GM19395 (cell line): Measurements from ENCODE around the gene FAM83C.

ENCODE experiments used
- ATAC-seq: cut with Tn5 transposase; IDR thresholded peaks from one replicate; pipeline ENCODE4 v1.9.1; 2021; ENCODE audit warnings: mild to moderate bottlenecking, moderate library complexity; ENCODE audit not compliant: unreplicated experiment

The FAM83C gene

DNA sequence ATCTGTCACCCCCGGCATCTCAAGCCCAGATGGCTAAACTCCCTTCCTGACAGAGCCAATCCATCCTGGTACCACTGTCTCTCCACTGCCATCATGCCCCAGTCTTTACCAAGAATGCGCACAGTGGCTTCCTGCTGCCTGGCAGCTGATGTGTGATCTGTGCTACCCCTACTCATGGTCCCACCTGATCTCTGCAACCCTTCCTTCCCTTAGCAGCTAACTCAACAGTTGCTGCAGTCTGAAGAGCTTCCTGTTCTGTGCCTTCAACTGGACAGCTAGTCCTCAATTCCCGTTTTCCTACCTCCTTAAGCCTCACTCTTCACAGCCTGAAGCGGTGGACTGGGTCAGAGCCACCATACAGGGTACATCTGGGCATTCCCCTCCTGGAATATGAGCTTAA is 7.6 kb upstream of the FAM83C start:
- ATAC-seq = no peak

DNA sequence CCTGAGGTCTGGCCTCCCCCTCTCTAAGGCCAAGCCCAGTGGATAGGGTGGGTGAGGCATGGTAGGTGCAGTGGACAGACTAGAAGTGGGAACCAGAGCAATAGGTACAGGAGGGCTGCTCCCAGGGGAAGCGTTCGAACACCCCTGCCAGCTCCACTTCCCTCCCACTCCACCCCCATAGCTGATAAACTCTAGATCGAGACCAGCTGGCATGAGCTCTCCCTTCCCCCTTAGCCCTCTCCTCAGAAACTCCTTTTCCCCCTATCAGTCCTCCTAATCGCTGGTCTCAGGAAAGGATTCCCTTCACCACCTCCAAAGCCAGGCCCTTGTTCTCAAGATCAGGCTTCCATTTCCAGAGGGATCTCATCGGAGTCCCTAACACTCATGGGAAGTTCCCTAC is 6.0 kb upstream of the FAM83C start:
- ATAC-seq = no peak

DNA sequence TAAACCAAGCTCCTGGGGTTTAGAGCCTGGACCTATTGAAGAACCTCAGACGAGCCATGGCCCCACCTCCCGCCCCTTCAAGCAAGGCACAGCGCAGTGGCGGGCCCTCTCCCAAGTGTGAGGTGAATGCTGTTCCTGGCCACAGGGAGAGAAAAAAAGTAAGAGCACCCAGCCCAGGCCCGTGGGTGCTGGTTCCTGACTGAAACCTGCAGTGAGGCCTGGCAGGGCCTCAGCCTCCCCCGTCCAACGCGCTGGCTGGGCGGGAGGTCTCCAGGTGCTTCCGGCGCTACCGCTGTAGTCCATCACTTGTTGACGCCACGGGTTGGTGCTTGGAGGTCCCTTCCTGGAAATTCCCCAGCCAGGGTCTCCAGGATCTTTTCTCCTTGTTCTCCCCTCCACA is 5.5 kb upstream of the FAM83C start:
- ATAC-seq = no peak

DNA sequence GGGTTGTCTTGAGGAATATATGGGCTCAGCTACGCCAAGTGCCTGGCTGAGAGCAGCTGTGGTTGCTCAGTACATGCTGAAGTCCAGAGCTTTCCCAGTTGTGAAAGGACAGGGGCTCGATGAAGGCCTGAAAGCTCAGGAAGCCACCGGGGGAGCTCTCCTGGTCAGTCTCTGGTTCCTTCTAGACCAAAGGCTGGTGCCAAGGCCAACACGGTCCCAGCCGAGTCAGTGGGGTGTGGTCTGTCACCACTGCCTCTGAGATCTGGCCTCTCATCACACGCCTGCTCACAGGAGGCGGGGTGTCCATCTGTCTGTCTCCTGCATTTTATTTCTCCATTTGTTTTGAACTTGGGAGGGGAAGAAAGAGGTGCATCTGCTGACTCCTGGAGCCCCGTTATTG is 4.9 kb upstream of the FAM83C start:
- ATAC-seq = no peak

DNA sequence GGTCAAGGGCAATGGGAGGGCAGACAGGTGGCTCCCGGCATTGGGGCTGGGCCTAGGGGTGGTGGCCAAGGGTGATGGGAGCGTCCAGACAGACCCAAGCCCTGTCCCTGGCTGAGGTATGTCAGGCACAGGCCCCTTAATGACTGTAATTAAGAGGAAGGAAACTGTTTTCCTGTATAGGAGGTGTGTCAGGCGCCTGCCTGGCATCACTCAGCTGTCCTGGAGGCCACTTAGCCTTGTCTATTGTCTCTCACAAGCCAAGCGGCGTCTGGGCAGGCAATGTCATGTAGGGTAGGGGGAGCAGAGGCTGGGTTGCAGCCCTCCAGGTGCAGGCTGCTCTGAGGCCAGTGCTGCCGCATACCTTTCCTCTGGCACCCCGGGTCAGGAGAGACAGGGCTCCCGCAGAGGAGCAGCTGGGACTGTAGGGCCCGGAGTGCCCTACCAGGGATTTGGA is 3.9 kb upstream of the FAM83C start:
- ATAC-seq = no peak

DNA sequence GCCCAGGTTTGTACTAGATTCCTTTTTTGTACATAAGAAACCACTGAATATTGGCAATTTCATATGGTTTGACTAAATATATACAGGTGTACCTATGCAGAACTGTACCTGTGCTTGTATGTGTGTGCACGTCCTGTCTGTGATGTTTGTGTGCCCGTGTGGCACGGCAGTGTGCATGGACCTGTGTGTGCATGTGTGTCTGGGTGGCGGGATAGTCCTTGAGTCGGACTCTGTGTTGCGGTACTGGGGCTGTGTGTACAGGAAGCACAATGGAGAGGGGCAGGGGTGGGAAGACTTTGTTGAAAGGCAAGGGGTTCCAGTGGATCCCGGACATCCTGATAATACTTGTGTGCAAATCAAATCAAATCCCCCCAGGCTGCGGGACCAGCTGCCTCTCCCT is 3.4 kb upstream of the FAM83C start:
- ATAC-seq = no peak

DNA sequence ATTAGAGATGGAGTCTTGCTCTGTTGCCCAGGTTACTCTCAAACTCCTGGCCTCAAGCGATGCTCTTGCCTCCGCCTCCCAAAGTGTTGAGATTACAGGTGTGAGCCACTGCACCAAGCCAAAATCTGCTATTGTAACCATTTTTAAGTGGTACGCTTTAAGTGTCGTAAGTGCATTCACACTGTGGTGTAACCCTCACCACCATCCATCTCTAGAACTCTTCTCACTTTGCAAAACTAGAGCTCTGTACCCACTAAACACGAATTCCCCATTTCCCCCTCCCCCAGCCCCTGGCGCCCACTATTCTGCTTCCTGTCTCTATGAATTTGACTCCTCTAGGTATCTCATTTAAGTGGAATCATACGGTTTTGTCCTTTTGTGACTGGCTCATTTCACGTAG is 2.8 kb upstream of the FAM83C start:
- no peak for ATAC-seq

DNA sequence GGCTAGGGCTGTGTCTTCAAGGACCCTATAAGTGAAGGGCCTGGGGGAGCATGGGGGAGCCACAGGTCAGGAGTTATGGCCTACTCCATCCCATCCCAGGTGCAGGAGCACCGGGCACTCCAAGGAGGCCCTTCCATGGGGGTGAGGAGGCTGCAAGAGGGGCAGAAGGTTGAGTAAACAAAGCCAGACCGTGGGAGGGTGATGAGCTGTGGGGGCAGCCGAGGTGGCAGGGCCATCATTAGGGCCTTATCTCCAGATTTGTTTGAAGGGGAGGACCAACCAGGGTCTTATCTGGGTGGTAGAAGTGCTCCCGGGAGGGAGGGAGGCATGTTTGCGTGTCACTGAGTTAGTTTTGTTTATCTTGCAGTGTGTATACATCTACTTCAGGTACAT is 2.1 kb upstream of the FAM83C start:
- ATAC-seq = no peak

DNA sequence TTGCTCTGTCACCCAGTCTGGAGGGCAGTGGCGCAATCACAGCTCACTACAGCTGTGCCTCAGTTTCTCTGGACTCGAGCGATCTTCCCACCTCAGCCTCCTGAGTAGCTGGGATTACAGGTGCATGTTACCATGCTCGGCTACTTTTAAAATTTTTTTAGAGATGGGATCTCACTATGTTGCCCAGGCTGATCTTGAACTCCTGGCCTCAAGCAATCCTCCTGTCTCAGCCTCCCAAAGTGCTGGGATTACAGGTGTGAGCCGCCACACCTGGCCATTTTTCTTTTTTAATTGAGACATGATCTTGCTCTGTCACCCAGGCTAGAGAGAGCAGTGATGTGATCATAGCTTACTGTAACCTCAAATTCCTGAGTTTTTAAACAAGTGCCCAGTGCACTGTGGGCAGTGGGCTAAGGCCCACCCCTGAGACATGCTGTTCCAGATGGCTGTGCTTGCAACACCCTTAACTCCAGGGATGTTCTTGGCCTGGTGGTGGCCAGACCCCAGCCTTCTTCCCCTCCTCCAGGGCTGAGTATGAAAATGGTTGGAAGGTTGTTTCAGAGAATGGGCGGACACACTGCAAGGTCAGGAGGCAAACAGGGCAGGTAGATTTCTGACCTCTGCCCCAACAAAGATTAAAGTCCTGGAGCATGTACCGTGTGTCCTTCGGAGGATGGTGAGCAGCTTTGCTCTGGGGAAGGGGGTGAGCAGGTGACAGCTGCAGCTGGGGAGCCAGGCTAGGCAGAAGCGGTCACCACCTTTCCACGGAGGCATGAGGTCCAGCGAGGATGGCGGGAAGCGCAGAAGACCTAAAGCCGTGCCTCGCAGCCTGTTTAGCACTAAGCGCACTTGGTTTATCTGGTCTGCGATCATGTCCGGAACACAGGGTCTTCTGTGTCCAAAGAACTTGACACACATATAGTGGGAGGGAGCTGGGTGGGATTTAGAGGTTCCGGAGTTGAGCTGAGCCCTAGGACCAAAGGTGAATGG is 1.4 kb upstream of the FAM83C start:
- ATAC-seq = no peak

DNA sequence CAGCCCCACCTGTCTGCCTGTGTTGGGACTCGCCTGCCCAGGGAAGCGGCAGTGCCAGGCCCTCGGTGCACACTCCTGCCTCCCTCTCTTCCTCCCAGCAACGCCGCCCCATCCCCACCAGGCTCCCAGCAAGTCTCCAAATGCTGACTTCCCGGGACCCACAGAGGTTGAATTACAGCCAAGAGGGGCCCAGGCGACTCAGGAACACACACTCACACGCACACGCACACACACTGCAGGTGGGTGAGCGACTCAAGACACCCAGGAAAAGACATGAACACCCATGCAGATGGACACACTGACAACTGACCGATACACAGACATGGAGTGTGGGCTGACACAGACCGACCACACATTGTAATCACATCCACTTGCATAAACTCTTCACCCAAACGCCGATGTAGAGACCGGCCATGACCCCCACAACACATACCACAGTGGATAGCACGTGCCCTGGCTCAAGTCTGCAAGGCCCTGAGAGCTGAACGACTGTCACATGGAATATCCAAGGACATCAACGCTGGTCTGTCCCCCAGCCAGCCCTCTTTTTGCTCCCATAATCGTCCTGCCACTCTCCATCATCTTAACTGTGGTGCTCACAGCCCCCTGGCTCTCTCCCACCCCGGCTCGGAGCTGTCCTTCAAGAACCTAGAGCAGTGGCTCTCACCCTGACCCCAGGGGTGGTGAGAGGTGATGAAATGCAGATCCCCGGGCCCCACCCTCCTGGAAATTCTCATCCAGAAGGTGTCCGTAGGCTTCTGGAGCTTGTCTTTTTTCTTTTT is 470 bp upstream of the FAM83C start:
- no peak for ATAC-seq

DNA sequence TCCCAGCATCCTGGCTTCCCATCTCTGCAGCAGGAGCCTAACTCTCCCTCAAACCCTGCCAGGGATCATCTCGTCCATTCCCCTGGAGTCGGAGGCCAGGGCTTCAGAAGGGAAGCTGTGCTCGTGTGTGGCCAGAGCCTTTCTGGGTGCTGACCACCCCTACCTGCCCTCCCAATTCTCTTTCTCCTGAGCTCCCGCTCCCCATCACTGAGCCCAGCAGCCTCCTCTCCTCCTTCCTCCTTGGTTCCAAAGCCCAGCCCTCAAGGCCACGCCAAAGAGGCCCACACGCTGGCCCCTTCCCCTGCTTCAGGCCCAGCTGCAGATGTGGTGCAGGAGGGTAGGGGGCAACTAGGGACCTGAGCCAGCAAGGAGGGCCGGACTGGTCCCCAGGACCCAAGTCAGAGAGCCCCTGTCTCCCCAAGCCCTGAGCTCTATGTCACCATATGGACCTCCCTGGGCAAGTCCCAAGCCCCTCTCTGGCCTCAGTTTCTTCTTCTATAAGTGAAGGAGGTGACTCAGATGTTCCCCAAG is 1.3 kb downstream of the FAM83C start:
- no peak for ATAC-seq

DNA sequence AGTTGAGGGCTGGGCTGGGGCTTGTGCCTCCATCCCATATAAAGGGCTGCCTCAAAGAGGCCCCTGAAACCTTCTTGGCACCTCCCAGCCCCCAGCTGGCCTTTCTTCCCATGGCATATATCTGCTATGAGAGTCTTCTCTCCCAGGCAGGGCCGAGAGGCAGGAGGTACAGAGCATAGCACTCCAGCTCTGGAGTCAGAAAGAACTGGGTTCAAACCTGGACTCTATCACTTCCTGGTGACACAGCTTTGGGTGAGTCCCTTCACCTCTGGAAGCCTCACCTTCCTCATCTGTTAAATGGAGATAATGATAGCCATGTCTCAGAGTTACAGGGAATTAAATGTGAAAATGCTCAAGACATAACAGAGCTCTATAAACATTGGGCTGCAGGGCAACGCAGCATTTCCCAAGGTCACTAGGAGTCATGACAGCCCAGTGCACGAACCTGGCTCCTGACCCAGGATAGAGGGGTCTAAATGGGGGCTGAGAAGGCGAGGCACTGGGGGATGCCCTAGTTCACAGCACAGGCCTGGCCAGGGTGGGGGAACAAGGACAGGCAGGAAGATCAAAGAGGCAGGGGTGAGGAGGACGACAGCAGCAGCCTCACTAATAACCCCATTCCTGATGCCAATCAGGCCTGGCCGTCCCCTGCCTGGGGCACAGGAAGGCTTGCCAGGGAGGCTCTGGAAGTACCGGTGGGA is 1.9 kb downstream of the FAM83C start:
- no peak for ATAC-seq

DNA sequence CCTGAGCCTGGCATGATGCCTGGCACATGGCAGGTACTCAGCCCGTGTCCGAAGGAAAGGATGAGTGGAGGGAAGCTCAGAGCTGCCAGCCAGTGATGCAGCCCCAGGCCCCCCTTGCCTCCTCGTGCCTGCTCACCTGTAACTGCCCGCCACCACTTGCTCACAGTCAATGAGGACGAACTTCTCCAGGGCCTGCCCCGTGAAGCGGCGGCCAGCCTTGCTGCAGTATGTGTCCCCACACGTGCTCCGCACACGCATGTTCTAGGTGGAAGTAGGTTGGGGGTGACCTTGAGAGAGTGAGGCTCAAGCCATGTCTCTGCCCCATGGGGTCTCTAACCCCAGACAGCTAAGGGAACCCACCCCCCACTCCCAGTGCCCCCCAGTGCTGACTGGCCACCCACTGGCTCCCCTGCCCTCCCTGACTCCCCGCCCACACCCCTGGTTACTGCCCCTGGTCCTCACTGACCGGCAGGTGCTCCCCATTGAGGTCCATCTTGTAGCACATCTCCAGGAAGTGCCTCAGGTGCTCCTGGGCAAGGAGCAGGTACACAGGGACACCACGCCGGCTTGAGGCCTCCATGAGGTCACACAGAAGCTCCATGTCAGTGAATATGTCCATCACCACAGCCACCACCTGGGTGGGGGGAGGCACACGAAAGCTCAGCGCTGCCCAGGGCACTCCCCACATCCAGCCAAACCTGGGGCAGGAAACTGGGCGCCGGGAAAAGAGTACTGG is 3.7 kb downstream of the FAM83C start:
- ATAC-seq = no peak

DNA sequence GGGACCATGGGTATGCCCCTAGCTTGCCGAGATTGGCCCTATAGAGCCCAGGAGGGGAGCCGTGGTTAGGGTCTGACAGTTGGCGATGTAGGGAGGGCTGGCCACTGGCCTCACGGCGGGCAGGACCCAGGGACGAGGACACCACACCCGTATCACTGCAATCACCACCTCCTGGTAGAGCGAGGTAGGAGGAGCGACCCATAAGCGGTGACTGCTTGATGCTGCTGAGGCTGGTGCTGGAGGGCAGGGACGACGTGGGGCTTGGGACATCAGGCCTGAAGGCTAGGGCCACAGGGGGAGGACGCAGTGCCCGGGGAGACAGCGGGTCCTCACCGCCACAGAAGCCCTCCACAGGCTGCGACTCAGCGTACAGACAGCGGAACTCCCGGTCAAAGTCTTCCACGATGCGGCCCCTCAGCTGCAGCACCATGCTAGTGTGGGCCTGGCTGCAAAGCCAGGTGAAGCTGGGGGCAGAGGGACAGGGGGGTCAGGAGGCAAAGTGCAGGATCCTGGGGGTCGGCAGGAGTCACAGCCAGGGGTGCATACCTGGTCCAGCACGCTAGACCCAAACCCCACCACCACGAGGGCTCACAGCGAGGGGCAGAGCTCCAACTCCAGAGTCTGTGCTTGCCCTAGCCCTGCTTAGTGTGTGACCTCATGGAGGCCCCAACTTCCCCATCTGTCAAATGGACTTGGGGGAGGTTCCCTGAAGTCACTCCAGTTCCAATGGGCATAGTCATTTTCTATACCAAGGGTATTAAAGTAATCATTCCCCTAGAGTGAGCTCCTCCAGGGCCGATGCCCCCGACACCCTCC is 4.5 kb downstream of the FAM83C start:
- ATAC-seq = no peak

DNA sequence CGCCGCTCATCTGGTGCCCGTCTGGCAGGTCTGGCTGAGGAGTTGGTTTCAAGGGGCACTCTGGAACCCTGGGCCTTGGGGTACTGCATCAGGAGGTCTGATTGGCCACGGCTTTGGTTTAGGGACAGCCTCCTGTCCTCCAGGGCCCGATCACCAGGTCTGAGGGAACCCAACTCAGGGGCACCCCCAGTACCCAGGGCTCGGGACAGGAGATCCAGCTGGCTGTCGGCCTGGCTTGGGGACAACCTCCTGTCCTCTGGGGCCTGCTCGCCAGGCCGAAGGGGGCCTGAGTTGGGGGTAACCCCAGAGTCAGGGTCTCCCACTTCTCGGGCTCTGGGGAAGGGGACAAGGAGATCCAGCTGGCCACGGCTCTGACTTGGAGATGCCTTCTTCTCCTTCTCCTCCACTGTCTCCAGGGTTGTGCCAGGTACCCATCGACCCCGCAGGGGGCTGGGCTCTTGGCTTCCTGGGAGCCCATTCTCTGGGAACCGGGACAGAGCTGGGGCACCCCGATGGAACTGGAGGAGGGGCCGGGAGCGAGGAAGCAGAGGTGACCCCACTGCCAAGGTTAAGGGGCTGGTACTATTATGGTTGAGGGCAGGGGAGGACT is 5.2 kb downstream of the FAM83C start:
- ATAC-seq = no peak

DNA sequence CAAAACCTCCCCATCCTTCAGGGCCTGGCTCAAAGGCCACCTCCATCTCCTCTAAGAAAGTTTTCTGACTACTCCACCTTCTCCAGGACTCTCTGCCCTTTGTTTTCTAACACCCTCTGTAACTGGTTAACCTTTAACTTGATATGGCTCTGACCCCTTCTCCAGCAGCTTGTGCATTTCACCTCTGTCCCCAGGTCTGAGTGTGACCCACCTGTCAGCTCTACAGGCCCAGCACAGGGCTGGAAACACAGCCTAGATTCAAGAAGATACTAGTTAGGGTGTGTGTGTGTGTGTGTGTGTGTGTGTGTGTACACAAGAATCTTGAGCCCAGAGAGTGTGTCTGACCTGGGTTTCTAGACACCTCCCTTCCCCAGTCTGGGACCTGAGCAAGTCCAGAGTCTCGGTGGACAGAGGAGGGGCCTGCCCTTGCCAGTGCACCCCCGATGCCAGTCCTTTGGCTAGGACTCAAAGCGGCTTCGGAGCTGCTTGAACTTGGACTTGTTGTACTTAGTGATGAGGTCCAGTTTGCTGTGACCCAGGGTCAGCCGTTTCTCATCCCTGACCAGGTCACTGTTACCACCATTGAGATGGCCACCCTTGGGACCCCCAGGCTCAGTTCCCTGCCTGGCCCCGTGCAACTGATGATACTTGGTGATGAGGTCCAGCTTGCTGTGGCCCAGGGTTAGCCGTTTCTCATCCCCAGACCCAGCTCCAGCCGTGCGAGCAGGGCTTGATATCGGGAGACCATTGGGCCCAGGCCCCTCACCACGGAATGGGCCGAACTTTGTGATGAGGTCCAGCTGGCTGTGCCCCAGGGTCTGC is 5.9 kb downstream of the FAM83C start:
- ATAC-seq = no peak

DNA sequence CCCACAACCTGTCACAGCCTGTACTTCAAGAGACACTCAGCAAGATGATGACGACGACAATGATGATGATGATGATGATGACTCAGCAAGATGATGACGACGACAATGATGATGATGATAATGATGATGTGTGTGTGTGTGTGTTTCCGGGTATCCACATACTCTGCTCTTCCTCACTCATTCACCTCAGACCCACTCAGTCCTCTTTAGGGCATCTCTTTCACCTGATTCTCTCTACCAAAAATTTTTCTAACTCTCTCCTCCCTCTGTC is 6.5 kb downstream of the FAM83C start:
- ATAC-seq = no peak

DNA sequence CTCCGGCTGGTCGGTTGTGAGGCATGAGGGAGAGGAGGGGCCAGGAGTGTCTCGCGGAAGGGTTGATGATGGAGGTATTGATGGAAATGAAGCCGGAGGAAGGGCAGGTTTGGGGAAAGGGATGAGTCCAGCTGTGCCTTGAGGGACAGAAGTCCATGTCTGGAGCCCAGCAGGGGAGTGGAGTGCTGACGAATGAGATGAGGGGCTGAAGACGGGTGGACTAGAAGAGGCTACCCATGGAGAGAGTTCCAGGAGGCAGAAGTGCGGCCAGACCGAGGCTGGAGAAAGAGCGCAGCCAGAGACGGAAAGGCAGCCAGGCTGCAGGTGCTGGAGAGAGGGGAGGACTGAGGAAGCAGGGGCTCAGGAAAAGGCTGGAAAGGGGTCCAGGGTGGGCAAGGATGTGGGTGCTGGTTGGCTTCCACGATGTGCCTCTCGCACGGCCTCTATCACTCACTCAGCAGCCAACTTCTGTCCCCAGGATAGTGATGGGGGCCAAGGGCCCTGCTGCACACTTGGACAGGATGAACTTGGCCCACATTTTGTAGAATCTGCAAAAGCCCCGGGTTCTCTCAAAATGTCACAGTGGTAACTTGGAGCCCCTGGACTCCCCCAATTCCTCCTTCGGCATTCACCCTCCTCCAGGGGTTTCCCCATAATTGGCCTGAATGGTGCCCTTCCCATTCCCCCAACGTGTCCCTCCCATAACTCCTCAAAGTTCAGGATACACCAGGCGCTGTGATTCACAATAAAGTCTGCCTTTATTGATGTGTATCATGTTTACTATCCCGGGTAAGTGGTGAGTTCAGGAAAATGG is 7.0 kb downstream of the FAM83C start:
- no peak for ATAC-seq
